Stomach smooth muscle (tissue), 2 donors: ENCODE measurements around the gene FLRT1.

Source experiments
- H3K27ac ChIP-seq: one replicate; pipeline ENCODE4 v1.7.0; 2013; ENCODE audit warnings: mild to moderate bottlenecking, low read length, inconsistent platforms
- H3K27me3 ChIP-seq, 2 donors: one replicate each; pipeline ENCODE4 v1.7.0; 2013; ENCODE audit warnings: low read length in 2 of 2; ENCODE audit not compliant: insufficient read depth in 2 of 2, control insufficient read depth in 1 of 2
- H3K36me3 ChIP-seq, 2 donors: one replicate each; pipeline ENCODE4 v1.7.0; 2013; ENCODE audit warnings: low read length in 2 of 2; ENCODE audit not compliant: control insufficient read depth in 2 of 2, insufficient read depth in 2 of 2
- H3K4me1 ChIP-seq: one replicate; pipeline ENCODE4 v1.7.0; 2013; ENCODE audit warnings: low read length; ENCODE audit not compliant: control insufficient read depth, insufficient read depth
- H3K4me3 ChIP-seq, 2 donors: one replicate each; pipeline ENCODE4 v1.7.0; 2013; ENCODE audit warnings: low read length in 2 of 2
- H3K9ac ChIP-seq, 2 donors: one replicate each; pipeline ENCODE4 v1.7.0; 2013; ENCODE audit warnings: low read length in 2 of 2, mild to moderate bottlenecking in 1 of 2
- H3K9me3 ChIP-seq, 2 donors: one replicate each; pipeline ENCODE4 v1.7.0; 2013; ENCODE audit warnings: low read length in 2 of 2; ENCODE audit not compliant: control insufficient read depth in 2 of 2
- donor health status: healthy.
- donor health status: Pancreatic carcinoma.

The FLRT1 gene

DNA sequence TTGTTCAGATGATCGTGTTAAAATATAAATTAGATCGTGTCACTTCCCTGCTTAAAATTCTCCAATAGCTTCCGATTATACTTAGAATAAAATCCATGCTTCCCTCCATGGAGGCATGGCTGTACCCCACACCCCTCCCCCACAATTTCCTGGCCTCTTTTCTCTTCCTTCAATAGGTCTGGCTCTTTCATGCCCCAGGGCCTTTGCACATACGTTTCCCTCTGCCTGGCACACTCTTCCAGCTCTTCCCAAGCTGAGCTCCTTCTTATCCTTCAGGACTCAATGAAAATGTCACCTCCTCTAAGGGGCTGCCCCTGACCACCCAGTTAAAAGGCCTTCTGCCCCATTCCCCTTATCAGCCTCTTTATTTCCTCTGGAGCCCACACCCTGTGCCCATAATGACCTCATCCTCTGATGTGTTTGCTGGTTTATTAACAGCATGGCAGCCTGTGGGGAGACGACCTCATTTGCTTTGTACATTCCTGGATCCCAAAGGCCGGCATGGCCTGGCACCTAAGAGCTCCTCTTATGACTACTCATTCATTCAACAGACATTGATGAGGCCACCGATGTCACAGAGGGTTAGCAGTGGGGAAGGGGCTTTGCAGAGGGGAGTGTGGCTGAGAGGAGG lies 9.0 kb upstream of the FLRT1 start:
- Histone ChIP-seq H3K4me1 (peaks cover 12% of the 10 kb centered on the region), H3K36me3 (no peaks in the 10 kb centered on the region), H3K27me3 (no peaks in the 10 kb centered on the region), H3K27ac (no peak overlapping the region), H3K4me3 (no peak overlapping the region), H3K9me3 (no peaks in the 10 kb centered on the region), H3K9ac (no peak overlapping the region)

DNA sequence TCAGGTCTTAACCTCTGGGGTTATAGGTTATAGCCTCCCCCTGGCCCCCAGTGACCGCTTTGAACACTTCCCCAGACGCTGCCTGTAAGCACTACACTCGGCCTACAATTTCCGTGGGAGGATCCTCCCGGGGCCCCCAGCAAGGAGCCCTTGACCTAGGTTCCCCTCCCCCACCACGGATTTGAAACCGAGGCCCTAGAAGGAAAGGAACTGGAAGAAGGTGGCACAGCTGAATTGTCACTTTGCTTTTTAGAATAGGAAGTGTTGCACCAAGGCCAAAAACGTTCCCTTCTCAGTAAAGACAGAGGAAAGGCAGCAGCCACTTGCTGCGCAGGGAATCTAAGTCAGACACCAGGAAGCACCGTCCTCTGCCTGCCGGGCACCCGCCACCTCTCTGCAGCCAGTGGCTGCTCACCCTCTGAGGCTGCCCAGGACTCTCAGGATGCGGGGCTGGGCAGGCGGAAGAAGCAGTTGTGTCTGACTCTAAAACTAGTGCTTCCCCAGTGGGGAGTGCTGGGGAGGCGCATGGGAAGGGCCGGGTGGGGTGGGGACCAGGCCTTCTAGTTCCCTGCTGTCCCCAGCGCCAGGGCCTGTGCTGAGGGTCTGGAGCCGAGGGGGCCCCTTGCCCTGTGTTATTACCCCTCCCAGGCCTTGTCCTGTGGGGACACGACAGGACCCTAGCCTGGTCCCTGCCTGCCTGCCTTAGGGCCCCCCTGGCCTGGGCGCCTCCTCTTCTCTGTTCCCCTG lies 7.9 kb upstream of the FLRT1 start:
- Histone ChIP-seq H3K4me1 (peaks cover 12% of the 10 kb centered on the region), H3K9me3 (no peaks in the 10 kb centered on the region), H3K4me3 (no peak overlapping the region), H3K36me3 (no peaks in the 10 kb centered on the region), H3K9ac (no peak overlapping the region), H3K27ac (no peak overlapping the region), H3K27me3 (no peaks in the 10 kb centered on the region)

DNA sequence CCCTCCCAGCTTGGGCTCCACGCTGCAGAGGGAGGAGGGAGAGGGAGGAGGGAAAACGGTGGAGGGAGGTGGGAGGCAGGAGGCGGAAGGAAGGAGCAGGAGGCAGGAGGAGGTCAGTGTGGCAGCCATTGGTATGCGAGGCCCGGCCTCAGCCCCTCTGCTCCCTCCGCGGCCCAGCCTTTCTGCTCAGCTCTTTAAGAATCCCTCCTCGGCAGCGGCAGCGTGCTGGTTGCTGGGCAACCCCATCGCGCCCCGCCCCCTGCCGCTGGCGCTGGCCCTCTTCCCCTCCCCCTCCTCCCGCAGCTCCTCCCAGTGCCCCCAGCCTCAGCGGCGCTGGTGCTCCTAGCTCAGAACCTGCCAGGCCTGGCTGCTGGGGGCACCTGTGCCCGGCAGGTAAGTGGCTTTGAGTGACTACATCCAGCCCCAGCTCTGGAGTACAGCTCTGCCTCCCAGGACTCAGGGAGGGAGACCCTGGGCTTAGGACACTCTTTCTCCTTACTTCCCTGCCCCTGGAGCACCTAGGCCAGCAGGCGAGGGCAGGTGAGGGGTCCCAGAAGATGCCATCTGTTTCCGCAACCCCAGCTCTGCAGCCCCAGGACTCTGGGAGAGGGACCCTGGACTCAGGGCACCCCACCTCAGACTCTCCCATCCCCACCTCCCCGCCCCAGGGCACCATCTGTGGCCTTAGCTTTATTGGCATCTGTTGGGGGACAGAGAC lies 7.2 kb upstream of the FLRT1 start:
- no peak overlapping the region for H3K9ac ChIP-seq
- H3K27me3 ChIP-seq: no peaks in the 10 kb centered on the region
- no peak overlapping the region for H3K4me3 ChIP-seq
- H3K36me3 ChIP-seq: no peaks in the 10 kb centered on the region
- peaks cover 12% of the 10 kb centered on the region for H3K4me1 ChIP-seq
- H3K9me3 ChIP-seq: no peaks in the 10 kb centered on the region
- H3K27ac ChIP-seq: no peak overlapping the region

DNA sequence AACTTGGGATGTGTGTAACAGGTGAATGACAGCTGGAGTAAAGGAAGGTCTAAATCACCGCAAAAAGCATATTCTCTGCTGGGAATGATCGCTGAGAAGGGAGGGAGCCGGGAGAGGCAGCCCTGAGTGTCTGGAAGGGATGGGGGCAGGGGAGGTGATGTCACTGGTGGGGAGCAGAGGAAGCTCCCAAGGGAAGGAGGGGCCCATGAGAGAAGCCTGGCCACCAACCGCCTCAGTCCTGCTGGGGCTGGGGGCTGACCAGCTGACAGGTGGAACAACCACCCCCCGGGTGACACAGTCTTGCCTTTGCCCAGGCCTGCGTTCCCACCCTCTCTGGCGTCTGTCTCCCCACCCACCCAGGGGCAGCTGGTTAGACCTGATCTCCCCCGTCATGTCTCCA lies 6.0 kb upstream of the FLRT1 start:
- no peak overlapping the region for H3K9ac ChIP-seq
- no peaks in the 10 kb centered on the region for H3K27me3 ChIP-seq
- no peaks in the 10 kb centered on the region for H3K9me3 ChIP-seq
- no peaks in the 10 kb centered on the region for H3K36me3 ChIP-seq
- no peak overlapping the region for H3K4me3 ChIP-seq
- no peak overlapping the region for H3K27ac ChIP-seq
- peaks cover 16% of the 10 kb centered on the region for H3K4me1 ChIP-seq

DNA sequence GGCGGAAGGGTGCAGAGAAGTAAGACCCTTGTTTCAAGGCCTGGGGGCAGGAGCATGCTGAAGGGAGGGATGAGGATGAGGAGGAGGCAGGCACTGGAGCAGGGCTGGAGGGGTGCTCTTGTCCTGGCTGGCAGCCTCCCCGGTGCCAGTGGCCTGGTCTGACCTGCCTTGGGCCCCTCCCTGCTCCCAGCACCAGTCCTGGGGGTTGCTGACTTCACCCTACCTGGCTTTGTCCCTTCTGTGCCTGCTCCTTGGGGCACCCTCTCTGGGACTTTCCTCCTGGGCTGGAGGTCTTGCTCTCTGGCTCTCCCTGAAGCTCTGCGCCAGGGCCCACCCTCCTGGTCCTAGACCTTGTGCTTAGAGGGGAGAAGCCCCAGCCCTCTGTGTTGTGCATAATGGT lies 4.7 kb upstream of the FLRT1 start:
- H3K9ac ChIP-seq: no peak overlapping the region
- H3K4me3 ChIP-seq: no peak overlapping the region
- H3K27ac ChIP-seq: no peak overlapping the region
- peaks cover 21% of the 10 kb centered on the region for H3K4me1 ChIP-seq
- no peaks in the 10 kb centered on the region for H3K36me3 ChIP-seq
- H3K9me3 ChIP-seq: no peaks in the 10 kb centered on the region
- H3K27me3 ChIP-seq: no peaks in the 10 kb centered on the region

DNA sequence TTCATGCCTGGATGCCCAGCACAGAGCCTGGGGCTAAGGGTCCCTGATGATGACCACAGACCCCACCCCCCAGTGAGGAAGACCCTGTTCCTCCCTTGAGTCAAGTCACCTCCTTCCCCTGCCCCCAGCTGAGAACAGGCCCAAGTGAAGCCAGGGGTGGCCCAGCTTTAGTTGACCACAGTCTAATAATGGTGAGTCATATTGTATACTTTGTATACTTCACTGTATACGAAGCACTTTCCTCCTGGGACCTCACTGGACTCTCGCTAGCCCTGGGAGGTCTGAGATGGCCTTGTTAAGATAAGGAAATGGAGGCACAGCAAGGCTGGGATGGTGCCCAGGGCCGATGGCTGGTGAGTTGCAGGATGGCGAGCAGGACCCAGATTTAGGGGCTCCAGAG lies 3.7 kb upstream of the FLRT1 start:
- Histone ChIP-seq H3K27ac (no peak overlapping the region), H3K9me3 (no peaks in the 10 kb centered on the region), H3K27me3 (no peaks in the 10 kb centered on the region), H3K36me3 (no peaks in the 10 kb centered on the region), H3K9ac (no peak overlapping the region), H3K4me3 (no peak overlapping the region), H3K4me1 (peaks cover 24% of the 10 kb centered on the region)

DNA sequence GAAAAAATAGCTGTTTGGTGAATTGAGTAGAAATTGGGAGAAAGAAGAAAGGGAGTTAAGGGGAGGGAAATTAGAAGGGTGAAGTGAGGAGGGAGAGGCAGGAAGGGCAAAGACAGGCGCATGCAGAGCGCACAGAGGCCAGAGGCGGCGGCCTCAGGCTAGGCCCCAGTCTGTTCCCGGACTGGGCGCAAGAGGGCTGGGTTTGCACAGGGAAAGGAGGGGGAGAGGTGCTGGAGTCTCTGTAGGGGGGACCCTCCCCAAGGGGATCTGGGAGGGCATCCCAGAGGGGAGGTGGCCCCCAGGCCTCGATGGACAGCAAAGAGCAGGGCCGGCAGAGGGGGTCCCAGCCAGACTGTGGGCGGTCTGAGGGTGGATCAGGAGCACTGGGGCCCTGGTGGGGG lies 1.3 kb upstream of the FLRT1 start:
- no peak overlapping the region for H3K4me3 ChIP-seq
- no peak overlapping the region for H3K27ac ChIP-seq
- H3K9me3 ChIP-seq: no peaks in the 10 kb centered on the region
- H3K27me3 ChIP-seq: no peaks in the 10 kb centered on the region
- no peaks in the 10 kb centered on the region for H3K36me3 ChIP-seq
- H3K4me1 ChIP-seq: peaks cover 20% of the 10 kb centered on the region
- H3K9ac ChIP-seq: no peak overlapping the region

DNA sequence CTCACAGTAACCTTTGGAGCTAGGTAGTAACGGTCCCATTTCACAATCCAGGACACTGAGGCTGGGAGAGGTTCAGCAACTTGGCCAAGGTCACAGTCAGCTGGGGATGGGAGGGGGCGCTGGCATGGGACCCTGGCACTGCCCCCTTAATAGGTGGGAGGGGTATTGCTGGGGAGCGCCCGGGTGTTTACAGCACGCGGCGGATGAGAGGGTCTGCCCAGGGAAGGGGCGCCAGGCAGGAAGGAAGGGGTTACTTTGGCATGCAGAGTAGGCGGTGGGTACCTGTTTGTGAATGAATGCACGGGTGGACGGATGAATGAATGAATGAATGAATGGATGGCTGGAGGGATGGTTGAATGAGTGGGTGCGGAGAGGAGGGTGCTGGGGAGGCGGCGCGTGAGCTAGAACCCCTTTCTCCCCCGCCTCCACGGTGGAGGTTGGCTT lies 628 bp upstream of the FLRT1 start:
- H3K4me3 ChIP-seq: peak overlapping the region; percentile 46 to 55
- peaks cover 20% of the 10 kb centered on the region for H3K4me1 ChIP-seq
- H3K27me3 ChIP-seq: no peaks in the 10 kb centered on the region
- no peaks in the 10 kb centered on the region for H3K9me3 ChIP-seq
- peak overlapping the region in 1 of 2 donors; percentile 15 for H3K9ac ChIP-seq
- no peaks in the 10 kb centered on the region for H3K36me3 ChIP-seq
- H3K27ac ChIP-seq: no peak overlapping the region

DNA sequence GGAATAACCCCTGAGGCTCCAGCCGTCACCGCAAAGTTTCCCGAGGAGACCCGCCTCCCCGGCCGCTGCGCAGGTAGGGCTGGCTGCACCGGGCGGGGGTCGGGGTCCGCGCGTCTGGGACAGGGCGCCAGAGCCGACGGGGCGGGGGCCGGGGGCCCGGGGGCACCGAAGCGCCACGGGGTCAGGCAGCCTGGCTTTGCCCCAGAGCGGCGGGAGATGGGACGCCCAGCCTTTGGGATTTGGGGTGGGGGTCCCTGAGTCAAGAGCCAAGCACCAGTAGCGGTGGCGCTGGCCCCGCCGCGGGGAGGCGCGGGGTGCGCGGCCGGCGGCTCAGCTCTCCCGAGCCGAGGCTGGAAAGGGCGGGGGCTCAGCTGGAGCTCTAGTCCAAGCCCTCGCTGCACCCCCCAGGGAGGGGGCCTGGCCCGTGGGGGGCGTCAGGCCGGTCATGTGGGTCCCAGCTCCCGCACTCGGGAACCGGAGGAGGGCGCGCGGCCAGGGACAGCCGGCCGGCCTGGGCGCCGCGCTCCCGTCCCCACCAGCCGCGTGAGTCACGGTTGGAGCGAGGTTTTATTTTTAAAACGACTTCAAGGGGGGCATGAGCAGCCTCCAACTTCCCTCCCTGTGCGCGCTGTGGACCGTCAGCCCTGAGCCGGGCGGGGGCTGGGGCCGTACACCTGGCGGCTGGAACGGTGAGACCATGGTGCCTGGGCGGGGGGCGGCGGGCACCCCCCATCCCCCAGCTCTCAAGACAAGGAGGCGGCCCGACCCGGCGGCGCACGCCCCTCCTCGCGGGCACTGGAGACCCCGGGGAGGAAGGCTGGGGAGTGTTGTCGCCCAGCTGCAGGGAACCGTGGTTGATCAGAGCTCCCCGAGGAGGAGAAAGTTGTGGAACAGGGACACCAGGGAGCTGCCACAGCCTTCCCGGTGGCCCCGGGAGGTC lies 626 bp downstream of the FLRT1 start:
- peak overlapping the region; percentile 21 to 51 for H3K9ac ChIP-seq

DNA sequence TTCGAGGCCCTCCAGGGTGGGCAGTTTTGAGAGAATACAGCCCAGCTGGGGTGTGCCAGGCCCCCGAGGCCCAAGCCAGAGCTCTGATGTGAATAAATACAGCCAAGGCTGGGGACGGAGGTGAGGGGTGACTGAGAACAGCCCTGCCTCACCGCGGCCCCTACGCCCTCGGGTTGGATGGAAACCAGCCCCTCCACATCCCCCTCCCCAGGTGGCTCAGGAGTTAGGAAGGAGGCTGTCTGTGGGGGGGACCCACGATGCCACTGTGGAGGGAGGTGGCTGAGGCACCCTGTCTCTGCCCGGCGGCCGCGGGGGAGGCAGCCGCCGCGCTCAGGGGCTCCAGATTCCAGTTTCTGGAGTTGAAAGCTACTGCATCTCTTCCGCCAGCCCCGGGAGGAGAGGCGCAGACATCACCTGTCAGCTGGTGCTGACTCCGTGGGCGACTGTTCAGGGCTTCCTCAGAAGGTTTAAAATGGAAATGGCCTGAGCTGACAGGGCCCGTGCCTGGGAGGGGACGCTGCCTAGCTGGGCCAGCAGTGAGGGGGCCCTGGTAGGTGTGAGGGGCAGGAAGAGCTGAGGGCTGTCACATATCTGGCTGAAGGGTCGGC lies 1.4 kb downstream of the FLRT1 start:
- Histone ChIP-seq H3K4me1 (peaks cover 20% of the 10 kb centered on the region), H3K27ac (peak overlapping the region; percentile 53), H3K27me3 (no peaks in the 10 kb centered on the region), H3K36me3 (no peaks in the 10 kb centered on the region), H3K9ac (peak overlapping the region; percentile 21 to 51), H3K9me3 (no peaks in the 10 kb centered on the region), H3K4me3 (peak overlapping the region; percentile 53 to 74)

More for the DNA sequence above, 626 bp downstream of the FLRT1 start:
- H3K27ac ChIP-seq: peak overlapping the region; percentile 53
- peaks cover 20% of the 10 kb centered on the region for H3K4me1 ChIP-seq
- no peaks in the 10 kb centered on the region for H3K27me3 ChIP-seq
- no peaks in the 10 kb centered on the region for H3K36me3 ChIP-seq
- peak overlapping the region; percentile 53 to 74 for H3K4me3 ChIP-seq
- H3K9me3 ChIP-seq: no peaks in the 10 kb centered on the region
